ENCODE results near the gene TXNDC16.

GRCh38 chr14:52550661-52551060, 1.6 kb downstream of the TXNDC16 start:
- TF ChIP-seq CTCF (IDR thresholded peaks at IDR 0.05) (no peak), POLR2A (IDR thresholded peaks at IDR 0.05) (no peak), POLR2AphosphoS5 (IDR thresholded peaks at IDR 0.05; ENCODE audit: insufficient read depth in 1 of 2, low read depth in 1 of 2) (no peak)
